Mucosa of descending colon (tissue), 3 donors: ENCODE data around the gene COL18A1. TPM values are rescaled to one million over a fixed set of nuclear protein-coding genes. Genes with fewer than 3 reads are reported as not detected.

Experiments used
- ATAC-seq: fragments of 200-7000 bp; cut with Tn5 transposase; one replicate; pipeline ENCODE4 v1.9.1; 2020; ENCODE audit warnings: mild to moderate bottlenecking, moderate library complexity
- DNase-seq, 3 donors: peaks; one replicate each; pipeline ENCODE4 v3.0.0-alpha.2; 2020
- H3K36me3 ChIP-seq: fragments of 200-600 bp; one replicate; pipeline ENCODE4 v1.8.0; 2021; ENCODE audit warnings: low read depth, mild to moderate bottlenecking
- H3K4me1 ChIP-seq: fragments of 200-600 bp; one replicate; pipeline ENCODE4 v1.8.0; 2021; ENCODE audit warnings: low read depth, mild to moderate bottlenecking
- H3K4me3 ChIP-seq: fragments of 200-600 bp; one replicate; pipeline ENCODE4 v1.8.0; 2021; ENCODE audit warnings: mild to moderate bottlenecking
- H3K9me3 ChIP-seq: fragments of 200-600 bp; one replicate; pipeline ENCODE4 v1.8.0; 2021; ENCODE audit warnings: mild to moderate bottlenecking
- intact Hi-C, 2 donors: fragments of 100-400 bp; cut with DNase I in 1 of 2; cut with micrococcal nuclease in 1 of 2; formaldehyde crosslinking; loops; one replicate each; pipeline versions ENCODE4 v1.11.0 to v1.11.1; 2022; cut with DNase I, micrococcal nuclease
- total RNA-seq, 3 donors: library from RNA; stranded (reverse); fragmentation: NEBNext Ultra II Directional in 2 of 3; extraction: Animal tissue kit (Norgen Biotek cat#: 25700) in 2 of 3; gene quantifications; one replicate each; pipeline versions ENCODE4 v1.2.1 to v1.2.4, GENCODE V29; 2021 to 2023
- TF ChIP-seq, protein P1 (sequence below): fragments of 200-600 bp; IDR thresholded peaks from one replicate; pipeline ENCODE4 v1.8.0; 2022; ENCODE audit warnings: antibody characterized with exemption, mild to moderate bottlenecking
- donor health status: DM: no; HTN: no; CAD: no; lungs with moderate emphysema.
- donor health status: DM: no; HTN: no; CAD: no.
- donor health status: DM: no; HTN: yes; CAD: no.

The COL18A1 gene
- total RNA-seq, 3 donors from 2014 or later = 4.6 to 46.9 (median 21.3) TPM

DNA sequence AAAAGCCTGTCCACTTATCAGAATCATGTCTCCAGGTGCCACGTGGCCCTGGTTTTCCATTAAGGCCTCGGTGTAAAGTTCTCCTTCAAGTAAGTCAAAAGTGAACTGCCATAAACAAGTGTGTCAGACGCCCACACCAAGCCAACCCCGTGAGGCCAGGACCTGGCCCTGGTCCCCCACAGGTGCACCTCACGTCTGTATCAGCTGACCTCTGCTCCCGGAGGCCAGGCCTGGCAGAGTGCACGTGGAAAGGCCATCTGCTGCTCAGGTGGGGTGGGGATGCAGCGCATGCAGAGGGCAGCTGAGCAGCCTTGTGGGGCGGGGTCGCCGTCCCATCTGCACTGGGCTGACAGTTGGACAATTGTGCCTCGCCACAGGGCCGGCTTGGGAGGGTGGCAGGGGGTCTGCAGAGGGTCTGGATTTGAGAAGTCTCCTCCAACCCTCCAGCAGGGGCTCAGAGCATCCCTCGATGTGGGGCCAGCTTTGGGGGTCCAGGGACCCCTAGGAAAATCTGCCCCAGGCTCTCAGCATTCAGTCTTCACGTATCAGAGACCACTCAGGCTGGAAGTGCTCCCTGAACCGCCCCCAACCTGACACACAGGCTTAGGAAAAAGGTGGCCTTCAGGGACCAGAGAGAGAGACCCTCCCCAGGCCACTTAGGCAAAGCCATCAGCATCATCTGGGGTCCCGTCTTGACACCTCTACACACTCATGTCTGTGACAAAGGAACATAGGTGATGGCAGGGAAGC, 134.3 kb downstream of the COL18A1 start:
- Histone ChIP-seq H3K4me3 (no peak overlapping the region), H3K36me3 (no peaks in the 10 kb centered on the region), H3K4me1 (peaks cover 10% of the 10 kb centered on the region), H3K9me3 (no peaks in the 10 kb centered on the region)
- peak in 2 of 3 donors; percentile 8 to 51 for DNase-seq
- no peak for ATAC-seq
- TF ChIP-seq, protein P1, sequence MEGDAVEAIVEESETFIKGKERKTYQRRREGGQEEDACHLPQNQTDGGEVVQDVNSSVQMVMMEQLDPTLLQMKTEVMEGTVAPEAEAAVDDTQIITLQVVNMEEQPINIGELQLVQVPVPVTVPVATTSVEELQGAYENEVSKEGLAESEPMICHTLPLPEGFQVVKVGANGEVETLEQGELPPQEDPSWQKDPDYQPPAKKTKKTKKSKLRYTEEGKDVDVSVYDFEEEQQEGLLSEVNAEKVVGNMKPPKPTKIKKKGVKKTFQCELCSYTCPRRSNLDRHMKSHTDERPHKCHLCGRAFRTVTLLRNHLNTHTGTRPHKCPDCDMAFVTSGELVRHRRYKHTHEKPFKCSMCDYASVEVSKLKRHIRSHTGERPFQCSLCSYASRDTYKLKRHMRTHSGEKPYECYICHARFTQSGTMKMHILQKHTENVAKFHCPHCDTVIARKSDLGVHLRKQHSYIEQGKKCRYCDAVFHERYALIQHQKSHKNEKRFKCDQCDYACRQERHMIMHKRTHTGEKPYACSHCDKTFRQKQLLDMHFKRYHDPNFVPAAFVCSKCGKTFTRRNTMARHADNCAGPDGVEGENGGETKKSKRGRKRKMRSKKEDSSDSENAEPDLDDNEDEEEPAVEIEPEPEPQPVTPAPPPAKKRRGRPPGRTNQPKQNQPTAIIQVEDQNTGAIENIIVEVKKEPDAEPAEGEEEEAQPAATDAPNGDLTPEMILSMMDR = no peak
- intact Hi-C loops = no loop called here

DNA sequence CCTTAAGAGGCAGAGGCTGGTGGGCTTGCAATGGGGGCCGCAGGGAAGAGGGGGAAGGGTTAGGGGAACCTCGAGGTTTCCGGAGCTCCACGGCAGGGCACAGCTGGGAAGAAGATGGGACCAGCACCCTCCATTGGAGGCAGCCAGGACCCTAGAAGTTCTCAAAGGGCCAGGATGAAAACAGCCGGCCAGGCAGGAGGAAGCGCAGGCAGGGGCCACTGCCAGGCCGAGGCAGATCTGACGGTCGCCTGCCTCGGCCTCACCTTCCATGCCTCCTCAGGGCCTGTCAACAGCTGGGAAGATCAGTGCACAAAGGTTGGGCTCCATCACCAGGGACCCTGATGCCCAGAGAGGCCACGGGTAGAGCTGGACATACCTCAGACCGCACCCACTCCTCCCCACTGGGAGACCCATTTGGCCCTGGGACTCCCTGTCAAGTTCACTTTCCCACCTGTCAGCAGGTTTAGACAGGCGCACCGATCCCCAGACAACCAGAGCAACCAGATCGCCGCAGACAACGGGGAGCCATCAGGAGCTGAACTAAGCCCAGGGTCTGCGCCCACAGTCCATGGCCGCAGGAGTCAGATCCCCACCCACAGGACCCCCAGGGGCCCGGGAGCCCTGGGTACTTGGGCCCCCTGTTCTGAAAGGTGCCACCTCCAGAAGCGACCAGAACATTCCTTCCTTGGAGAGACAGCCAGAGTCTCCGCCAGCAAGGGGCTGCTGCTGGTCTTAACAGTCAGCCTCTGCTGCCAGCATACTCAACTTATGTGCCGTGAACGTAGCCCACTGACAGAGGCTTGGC, 135.0 kb downstream of the COL18A1 start:
- no peak overlapping the region for H3K4me3 ChIP-seq
- peaks cover 7% of the 10 kb centered on the region for H3K4me1 ChIP-seq
- H3K9me3 ChIP-seq = no peaks in the 10 kb centered on the region
- H3K36me3 ChIP-seq = no peaks in the 10 kb centered on the region
- TF ChIP-seq, protein P1 = no peak
- no peak for ATAC-seq
- peak in 2 of 3 donors; percentile 4 to 34 for DNase-seq
- intact Hi-C loops = no loop called here

DNA sequence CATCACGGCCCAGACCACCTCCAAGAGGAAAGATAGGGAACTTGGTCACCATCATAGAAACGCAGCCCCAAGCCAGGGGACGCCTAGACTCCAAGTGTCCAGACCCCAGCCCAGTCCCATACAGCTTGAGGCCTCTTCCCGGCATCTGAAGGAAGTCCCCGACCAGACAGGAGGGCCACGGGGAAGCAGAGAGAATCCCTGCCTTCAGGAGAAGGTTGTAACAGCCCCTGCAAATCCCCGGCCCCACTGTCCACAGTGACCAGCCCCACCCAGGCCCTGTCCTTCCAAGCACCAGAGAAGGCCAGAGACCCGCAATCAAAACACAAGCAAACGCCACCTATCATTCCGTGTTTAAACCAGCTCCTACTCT, 135.6 kb downstream of the COL18A1 start:
- DNase-seq = peak in 1 of 3 donors; percentile 6

DNA sequence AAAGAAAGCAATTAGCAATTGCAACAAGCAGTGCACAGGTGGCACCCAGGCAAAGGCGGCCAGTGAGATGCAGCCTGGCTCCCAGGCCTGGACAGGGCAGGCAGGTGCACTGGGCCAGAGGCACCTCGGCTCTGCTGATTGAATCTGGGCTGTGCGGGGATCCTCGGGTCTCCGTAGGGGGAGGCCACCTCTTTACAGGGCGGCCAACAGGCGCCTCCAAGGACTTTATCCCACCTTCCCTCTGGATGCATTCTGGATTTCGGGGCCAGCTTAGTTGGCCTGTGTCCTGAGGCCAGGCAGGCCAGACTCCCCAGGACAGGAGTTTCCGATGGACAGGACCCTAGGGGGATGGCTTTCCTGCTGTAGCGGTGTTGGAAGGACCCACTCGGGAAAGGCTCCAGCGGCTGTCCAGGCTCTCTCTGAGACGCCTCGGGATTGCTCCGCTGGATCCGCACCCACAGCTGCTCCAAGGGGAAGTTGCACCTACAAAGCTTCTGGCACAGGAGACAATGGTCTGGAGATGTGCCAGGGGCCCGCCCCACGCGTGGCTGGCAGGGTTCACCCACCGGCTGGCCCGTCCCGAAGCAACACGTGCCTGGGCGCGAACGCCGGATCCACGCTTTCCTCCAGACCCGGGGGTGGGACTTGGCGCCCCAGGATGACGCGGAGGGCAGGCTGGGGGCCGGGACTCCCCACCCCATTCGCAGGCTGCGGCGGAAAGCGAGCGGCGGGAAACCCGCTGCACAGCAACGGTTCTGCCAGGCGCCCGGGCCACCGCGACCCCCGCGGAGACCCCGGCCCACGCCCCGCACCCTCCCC, 136.5 kb downstream of the COL18A1 start:
- ATAC-seq = peak; percentile 83

More for the DNA sequence above, 135.6 kb downstream of the COL18A1 start:
- Histone ChIP-seq H3K36me3 (no peaks in the 10 kb centered on the region), H3K9me3 (no peaks in the 10 kb centered on the region), H3K4me1 (peaks cover 7% of the 10 kb centered on the region), H3K4me3 (no peak overlapping the region)
- intact Hi-C loops = no loop called here
- ATAC-seq = no peak
- TF ChIP-seq, protein P1 = no peak

DNA sequence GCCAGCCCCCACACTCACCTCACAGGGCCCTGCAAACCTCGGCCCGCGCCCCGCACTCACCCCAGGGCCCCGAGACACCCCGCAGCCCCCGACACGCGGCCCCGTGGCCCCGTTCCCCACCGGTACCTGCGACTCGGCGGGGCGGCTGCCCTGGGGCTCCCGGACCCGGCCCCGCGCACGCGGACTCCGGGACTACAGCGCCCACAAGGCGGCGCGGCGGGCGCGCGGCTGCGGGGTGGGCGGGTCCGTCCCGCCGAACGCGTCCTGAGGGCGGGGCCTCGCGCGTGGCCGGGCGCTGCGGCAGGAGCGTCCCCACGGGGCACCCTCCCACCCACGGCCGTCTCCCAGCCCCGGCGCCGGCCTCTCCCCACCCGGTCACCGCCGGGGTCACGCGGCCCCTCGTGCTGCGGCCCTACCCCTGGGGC, 137.3 kb downstream of the COL18A1 start, which contains the start of gene SLC19A1:
SLC19A1 (minus strand) TSS at position 199 of the 425 bp plus-strand sequence. CDS start 4,481 bp downstream, outside the sequence.
- ATAC-seq (peak; percentile 90), DNase-seq (peak; percentile 71 to 84 (median 84))
- Histone ChIP-seq H3K4me1 (peaks cover 7% of the 10 kb centered on the region), H3K36me3 (no peaks in the 10 kb centered on the region), H3K9me3 (no peaks in the 10 kb centered on the region), H3K4me3 (peak within 1 kb of the TSS; percentile 28)
- intact Hi-C loops = no loop called here
- TF ChIP-seq, protein P1 = peak; percentile 31

More for the DNA sequence above, 136.5 kb downstream of the COL18A1 start:
- H3K36me3 ChIP-seq = no peaks in the 10 kb centered on the region
- peak overlapping the region; percentile 28 for H3K4me3 ChIP-seq
- peaks cover 7% of the 10 kb centered on the region for H3K4me1 ChIP-seq
- TF ChIP-seq, protein P1 = no peak
- H3K9me3 ChIP-seq = no peaks in the 10 kb centered on the region
- intact Hi-C loops = no loop called here
- peak; percentile 83 to 90 (median 90) for DNase-seq
